Measurements from ENCODE around the gene NAV2. TPM values are rescaled to one million over a fixed set of nuclear protein-coding genes. Genes with fewer than 3 reads are reported as not detected.
A peak's percentile ranks its signal among the peaks of the same experiment; 100 is the strongest.

The NAV2 gene
- total and polyA plus RNA-seq, 4 donors, result 5.0 to 250 (median 51.4) TPM

DNA sequence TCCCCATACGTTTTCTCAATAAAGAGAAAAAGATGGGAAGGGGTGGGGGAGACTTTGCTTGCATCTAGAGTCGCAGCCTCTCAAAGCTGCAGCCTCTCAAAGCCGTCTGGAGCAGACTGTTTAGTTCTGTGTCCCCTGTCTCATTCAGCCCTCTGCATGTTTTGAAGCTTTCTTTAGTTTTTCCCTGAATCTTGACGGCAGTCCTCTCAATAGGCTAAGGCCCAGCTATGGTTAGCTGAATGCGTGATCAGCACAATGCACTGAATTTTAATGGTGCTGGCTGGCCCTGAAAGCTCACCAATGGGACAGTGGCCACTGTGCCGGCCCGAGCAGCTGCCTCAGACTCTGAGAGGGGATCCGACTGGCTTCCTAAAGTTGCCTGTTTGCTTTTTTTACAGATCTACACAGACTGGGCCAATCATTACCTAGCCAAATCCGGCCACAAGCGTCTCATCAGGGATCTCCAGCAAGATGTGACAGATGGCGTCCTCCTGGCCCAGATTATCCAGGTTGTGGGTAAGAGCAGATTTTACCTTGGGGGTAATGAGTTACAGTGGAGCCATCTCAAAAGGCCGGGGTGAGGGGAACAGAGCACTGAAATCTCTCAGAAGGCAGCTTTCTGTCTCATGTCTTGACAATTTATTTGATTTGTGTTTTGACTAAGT, 119.6 kb downstream of the NAV2 start:
- Histone ChIP-seq H3K27me3 (ENCODE audit: control insufficient read depth in 1 of 2, insufficient read depth in 2 of 2, low read length in 1 of 2) (no peaks in the 10 kb centered on the region), H3K9me3 (ENCODE audit: control insufficient read depth, low read length) (no peaks in the 10 kb centered on the region), H3K4me1 (ENCODE audit: control insufficient read depth in 1 of 2, insufficient read depth in 2 of 2, low read length in 2 of 2) (peaks cover 2 to 5% of the 10 kb centered on the region in 2 donors), H3K27ac (ENCODE audit: low read depth in 1 of 2, low read length in 2 of 2) (no peak overlapping the region), H3K36me3 (ENCODE audit: control insufficient read depth in 1 of 2, insufficient read depth in 2 of 2, low read length in 1 of 2) (peaks cover 7 to 14% of the 10 kb centered on the region in 2 donors), H3K4me3 (ENCODE audit: low read length in 2 of 2) (no peak overlapping the region)
- 72% methylated on average over 12 of the region's 12 CpGs for WGBS, 2 donors
- intact Hi-C loops (cut with DNase I), result no loop called here
- DNase-seq (no peak), ATAC-seq (ENCODE audit: low FRiP score) (no peak)

DNA sequence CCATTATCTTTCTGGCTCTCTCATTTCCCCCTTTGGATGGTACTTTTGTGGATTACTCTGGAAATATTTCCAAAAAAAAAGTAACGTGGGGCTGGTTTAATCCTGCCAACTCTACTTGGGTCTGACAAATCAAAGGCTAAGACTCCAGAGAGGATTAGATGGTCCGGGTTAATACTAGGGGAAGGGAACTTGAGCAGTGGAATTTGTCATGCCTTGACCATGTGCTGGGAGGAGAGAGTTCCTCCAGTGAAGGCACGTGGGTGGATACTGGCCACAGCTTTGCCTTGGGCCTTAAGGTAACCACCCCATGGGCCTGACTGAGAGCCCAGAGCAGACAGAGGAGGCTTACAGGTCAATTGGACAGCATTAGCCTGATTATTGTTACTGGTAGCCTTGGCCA, 120.3 kb downstream of the NAV2 start:
- H3K9me3 ChIP-seq (ENCODE audit: control insufficient read depth, low read length), result no peaks in the 10 kb centered on the region
- ATAC-seq (ENCODE audit: low FRiP score) (no peak), DNase-seq (no peak)
- 44 to 49% methylated on average over 3 of the region's 3 CpGs for WGBS, 2 donors
- intact Hi-C loops (cut with DNase I), result no loop called here
- H3K27ac ChIP-seq (ENCODE audit: low read depth in 1 of 2, low read length in 2 of 2), result peak overlapping the region in 1 of 2 donors; percentile 49
- H3K36me3 ChIP-seq (ENCODE audit: control insufficient read depth in 1 of 2, insufficient read depth in 2 of 2, low read length in 1 of 2), result peaks cover 11 to 14% of the 10 kb centered on the region in 2 donors
- H3K27me3 ChIP-seq (ENCODE audit: control insufficient read depth in 1 of 2, insufficient read depth in 2 of 2, low read length in 1 of 2), result no peaks in the 10 kb centered on the region
- H3K4me3 ChIP-seq (ENCODE audit: low read length in 2 of 2), result no peak overlapping the region
- peaks cover 2 to 5% of the 10 kb centered on the region in 2 donors for H3K4me1 ChIP-seq (ENCODE audit: control insufficient read depth in 1 of 2, insufficient read depth in 2 of 2, low read length in 2 of 2)

DNA sequence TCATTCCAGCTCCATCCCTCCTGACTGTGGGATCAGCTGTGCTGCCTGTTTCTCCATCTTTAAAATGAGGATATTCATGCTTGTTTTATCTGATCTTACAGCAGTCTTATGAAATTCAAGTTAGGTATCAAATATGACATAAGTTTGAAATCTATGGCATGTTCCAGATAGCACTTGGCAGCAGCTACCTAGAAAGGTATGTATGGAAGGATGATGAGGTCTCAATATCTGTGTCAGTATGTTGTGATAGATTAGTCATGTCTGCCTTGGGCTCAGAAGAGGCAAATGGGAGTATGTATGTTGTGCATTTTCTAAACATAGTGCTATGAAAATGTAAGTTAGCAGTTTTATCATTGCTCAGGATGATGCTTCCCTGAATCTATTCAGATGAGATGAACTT, 122.1 kb downstream of the NAV2 start:
- H3K4me3 ChIP-seq (ENCODE audit: low read length in 2 of 2), result no peak overlapping the region
- H3K4me1 ChIP-seq (ENCODE audit: control insufficient read depth in 1 of 2, insufficient read depth in 2 of 2, low read length in 2 of 2), result peaks cover 6 to 7% of the 10 kb centered on the region in 2 donors
- no peaks in the 10 kb centered on the region for H3K9me3 ChIP-seq (ENCODE audit: control insufficient read depth, low read length)
- intact Hi-C loops (cut with DNase I), result no loop called here
- DNase-seq (no peak), ATAC-seq (ENCODE audit: low FRiP score) (no peak)
- peaks cover 11 to 14% of the 10 kb centered on the region in 2 donors for H3K36me3 ChIP-seq (ENCODE audit: control insufficient read depth in 1 of 2, insufficient read depth in 2 of 2, low read length in 1 of 2)
- H3K27me3 ChIP-seq (ENCODE audit: control insufficient read depth in 1 of 2, insufficient read depth in 2 of 2, low read length in 1 of 2), result no peaks in the 10 kb centered on the region
- no peak overlapping the region for H3K27ac ChIP-seq (ENCODE audit: low read depth in 1 of 2, low read length in 2 of 2)

DNA sequence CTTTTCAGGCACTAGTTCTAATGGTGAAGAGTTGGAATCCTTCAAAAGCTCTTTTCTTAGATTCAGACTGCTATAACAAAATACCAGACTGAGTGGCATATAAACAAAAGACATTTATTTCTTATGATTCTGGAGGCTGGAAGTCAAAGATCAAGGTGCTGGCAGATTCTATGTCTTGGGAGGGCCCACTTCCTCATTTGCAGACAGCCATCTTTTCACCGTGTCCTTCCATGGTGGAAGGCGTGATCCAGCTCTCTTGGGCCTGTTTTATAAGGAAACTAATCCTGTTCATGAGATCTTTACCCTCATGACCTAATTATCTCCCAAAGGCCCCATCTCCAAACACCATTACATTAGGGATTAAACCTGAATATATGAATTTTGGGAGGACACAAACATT, 124.0 kb downstream of the NAV2 start:
- ATAC-seq (ENCODE audit: low FRiP score), result no peak
- H3K4me3 ChIP-seq (ENCODE audit: low read length in 2 of 2), result no peak overlapping the region

DNA sequence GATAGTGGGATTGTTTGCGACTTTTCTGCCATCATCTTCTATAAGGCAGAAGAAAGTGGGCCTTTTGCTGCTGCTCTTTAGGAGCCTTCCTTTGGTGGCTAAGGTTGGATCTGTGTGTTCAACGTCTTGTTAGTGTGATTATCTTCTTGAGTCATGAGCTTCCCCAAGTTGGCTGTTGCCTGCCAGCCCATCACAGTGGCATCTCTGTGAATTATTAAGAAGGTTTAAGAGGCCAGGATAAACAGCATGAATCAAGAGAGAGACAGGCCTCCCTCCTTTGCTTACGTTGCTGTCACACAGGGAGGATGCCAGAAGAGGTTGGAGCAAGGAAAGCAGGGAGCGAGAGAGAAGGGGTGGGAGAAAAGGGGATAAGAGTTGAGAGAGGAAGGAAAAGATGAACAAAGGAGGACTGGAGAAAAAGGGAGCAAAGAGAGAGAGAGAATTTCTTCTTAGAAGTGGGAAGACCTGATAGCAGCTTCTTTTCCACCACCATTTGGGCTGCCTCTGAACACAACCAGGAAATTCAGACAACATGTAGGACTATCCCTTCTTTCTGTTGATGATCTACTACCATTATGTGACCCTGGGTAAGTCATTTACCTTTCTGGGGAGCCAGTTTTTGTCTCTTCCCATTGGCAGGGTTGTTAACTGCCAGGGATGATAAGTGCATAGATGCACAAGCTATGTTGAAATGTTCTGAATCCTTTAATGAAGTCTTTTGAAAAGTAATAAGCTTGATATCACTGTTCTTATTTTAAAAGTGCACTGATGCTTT, 126.5 kb downstream of the NAV2 start:
- Histone ChIP-seq H3K27me3 (ENCODE audit: control insufficient read depth in 1 of 2, insufficient read depth in 2 of 2, low read length in 1 of 2) (no peaks in the 10 kb centered on the region), H3K4me1 (ENCODE audit: control insufficient read depth in 1 of 2, insufficient read depth in 2 of 2, low read length in 2 of 2) (peaks cover 3 to 10% of the 10 kb centered on the region in 2 donors), H3K4me3 (ENCODE audit: low read length in 2 of 2) (no peak overlapping the region), H3K27ac (ENCODE audit: low read depth in 1 of 2, low read length in 2 of 2) (peak overlapping the region in 1 of 2 donors; percentile 43), H3K36me3 (ENCODE audit: control insufficient read depth in 1 of 2, insufficient read depth in 2 of 2, low read length in 1 of 2) (peaks cover 6 to 7% of the 10 kb centered on the region in 2 donors), H3K9me3 (ENCODE audit: control insufficient read depth, low read length) (no peaks in the 10 kb centered on the region)
- ATAC-seq (ENCODE audit: low FRiP score) (peak; percentile 31), DNase-seq (no peak)
- 33 to 34% methylated on average over 4 of the region's 4 CpGs for WGBS, 2 donors
- intact Hi-C loops (cut with DNase I), result no loop called here

More for the DNA sequence above, 124.0 kb downstream of the NAV2 start:
- Histone ChIP-seq H3K36me3 (ENCODE audit: control insufficient read depth in 1 of 2, insufficient read depth in 2 of 2, low read length in 1 of 2) (peaks cover 14% of the 10 kb centered on the region in 2 donors), H3K27me3 (ENCODE audit: control insufficient read depth in 1 of 2, insufficient read depth in 2 of 2, low read length in 1 of 2) (no peaks in the 10 kb centered on the region), H3K4me1 (ENCODE audit: control insufficient read depth in 1 of 2, insufficient read depth in 2 of 2, low read length in 2 of 2) (peaks cover 7 to 10% of the 10 kb centered on the region in 2 donors), H3K9me3 (ENCODE audit: control insufficient read depth, low read length) (no peaks in the 10 kb centered on the region), H3K27ac (ENCODE audit: low read depth in 1 of 2, low read length in 2 of 2) (no peak overlapping the region)
- intact Hi-C loops (cut with DNase I), result no loop called here
- 93 to 98% methylated on average over 2 of the region's 2 CpGs for WGBS, 2 donors
- no peak for DNase-seq

DNA sequence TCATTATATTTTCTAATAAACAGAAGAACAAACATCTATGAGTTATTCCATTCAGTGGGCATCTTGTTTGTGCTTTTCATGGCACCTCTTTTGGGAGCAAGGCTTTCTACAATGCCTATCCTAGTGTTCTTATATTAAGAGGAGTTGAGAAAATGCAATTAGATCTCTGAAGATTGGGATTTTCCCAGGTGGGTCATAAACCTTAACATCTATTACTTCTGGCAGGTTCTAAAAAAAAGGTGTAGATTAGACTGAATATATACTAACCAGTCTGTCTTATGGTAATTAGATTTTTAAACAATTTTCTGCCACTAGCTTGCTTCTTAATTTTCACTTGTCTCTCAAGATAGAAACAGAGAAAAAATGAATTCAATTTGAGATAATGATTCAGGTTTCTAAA, 128.3 kb downstream of the NAV2 start:
- intact Hi-C loops (cut with DNase I), result no loop called here
- no peak overlapping the region for H3K4me3 ChIP-seq (ENCODE audit: low read length in 2 of 2)
- H3K36me3 ChIP-seq (ENCODE audit: control insufficient read depth in 1 of 2, insufficient read depth in 2 of 2, low read length in 1 of 2), result peaks cover 6 to 7% of the 10 kb centered on the region in 2 donors
- H3K27me3 ChIP-seq (ENCODE audit: control insufficient read depth in 1 of 2, insufficient read depth in 2 of 2, low read length in 1 of 2), result no peaks in the 10 kb centered on the region
- ATAC-seq (ENCODE audit: low FRiP score) (no peak), DNase-seq (no peak)
- no peak overlapping the region for H3K27ac ChIP-seq (ENCODE audit: low read depth in 1 of 2, low read length in 2 of 2)
- peaks cover 3 to 10% of the 10 kb centered on the region in 2 donors for H3K4me1 ChIP-seq (ENCODE audit: control insufficient read depth in 1 of 2, insufficient read depth in 2 of 2, low read length in 2 of 2)
- H3K9me3 ChIP-seq (ENCODE audit: control insufficient read depth, low read length), result no peaks in the 10 kb centered on the region

DNA sequence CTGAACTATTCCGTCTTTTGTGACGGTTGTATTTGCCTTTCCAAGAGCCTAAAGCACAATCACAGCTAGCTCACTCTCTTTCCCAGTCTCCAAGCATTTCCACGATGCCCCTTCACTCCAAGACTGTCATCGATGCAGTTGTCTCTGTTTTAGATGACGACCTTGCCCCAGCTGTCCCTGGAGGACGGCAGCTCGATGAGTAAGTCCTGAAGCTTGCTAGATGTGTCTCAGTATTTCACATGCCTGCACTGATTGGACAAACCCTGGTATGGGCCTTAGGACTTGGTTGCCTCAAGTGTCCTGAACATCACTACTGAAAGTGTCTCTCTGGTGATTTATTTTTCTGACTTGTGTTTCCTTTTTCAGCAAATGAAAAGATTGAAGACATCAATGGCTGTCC, 129.9 kb downstream of the NAV2 start:
- Histone ChIP-seq H3K36me3 (ENCODE audit: control insufficient read depth in 1 of 2, insufficient read depth in 2 of 2, low read length in 1 of 2) (peaks cover 4% of the 10 kb centered on the region in 2 donors), H3K4me1 (ENCODE audit: control insufficient read depth in 1 of 2, insufficient read depth in 2 of 2, low read length in 2 of 2) (peaks cover 7 to 10% of the 10 kb centered on the region in 2 donors), H3K9me3 (ENCODE audit: control insufficient read depth, low read length) (no peaks in the 10 kb centered on the region), H3K27me3 (ENCODE audit: control insufficient read depth in 1 of 2, insufficient read depth in 2 of 2, low read length in 1 of 2) (no peaks in the 10 kb centered on the region), H3K27ac (ENCODE audit: low read depth in 1 of 2, low read length in 2 of 2) (no peak overlapping the region), H3K4me3 (ENCODE audit: low read length in 2 of 2) (no peak overlapping the region)
- DNase-seq (no peak), ATAC-seq (ENCODE audit: low FRiP score) (no peak)
- intact Hi-C loops (cut with DNase I), result no loop called here
- 41 to 43% methylated on average over 7 of the region's 7 CpGs for WGBS, 2 donors

DNA sequence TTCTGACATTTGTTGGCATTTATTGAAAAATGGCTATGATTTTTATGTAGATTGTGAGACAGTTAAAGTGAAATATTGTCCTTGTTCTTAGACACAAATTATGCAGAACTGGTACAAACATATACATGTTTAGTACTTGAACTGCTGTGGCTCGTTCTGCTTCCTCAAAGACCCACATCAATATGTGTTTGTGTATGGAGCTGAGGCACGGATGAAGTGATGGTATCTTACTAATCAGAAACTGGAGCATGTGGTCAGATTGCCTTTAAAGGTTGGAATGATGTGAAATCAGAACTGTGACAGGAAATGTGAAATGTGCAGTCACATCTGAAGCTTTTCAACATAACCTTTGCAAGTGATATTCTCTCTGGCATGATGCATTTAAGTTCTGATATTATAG, 130.4 kb downstream of the NAV2 start:
- no peak for DNase-seq
- H3K9me3 ChIP-seq (ENCODE audit: control insufficient read depth, low read length), result no peaks in the 10 kb centered on the region
- intact Hi-C loops (cut with DNase I), result no loop called here
- no peak for ATAC-seq (ENCODE audit: low FRiP score)
- no peak overlapping the region for H3K4me3 ChIP-seq (ENCODE audit: low read length in 2 of 2)
- no peaks in the 10 kb centered on the region for H3K27me3 ChIP-seq (ENCODE audit: control insufficient read depth in 1 of 2, insufficient read depth in 2 of 2, low read length in 1 of 2)
- 35 to 42% methylated on average over 2 of the region's 2 CpGs for WGBS, 2 donors
- no peak overlapping the region for H3K27ac ChIP-seq (ENCODE audit: low read depth in 1 of 2, low read length in 2 of 2)
- H3K4me1 ChIP-seq (ENCODE audit: control insufficient read depth in 1 of 2, insufficient read depth in 2 of 2, low read length in 2 of 2), result peaks cover 7 to 10% of the 10 kb centered on the region in 2 donors
- peaks cover 4 to 5% of the 10 kb centered on the region in 2 donors for H3K36me3 ChIP-seq (ENCODE audit: control insufficient read depth in 1 of 2, insufficient read depth in 2 of 2, low read length in 1 of 2)

DNA sequence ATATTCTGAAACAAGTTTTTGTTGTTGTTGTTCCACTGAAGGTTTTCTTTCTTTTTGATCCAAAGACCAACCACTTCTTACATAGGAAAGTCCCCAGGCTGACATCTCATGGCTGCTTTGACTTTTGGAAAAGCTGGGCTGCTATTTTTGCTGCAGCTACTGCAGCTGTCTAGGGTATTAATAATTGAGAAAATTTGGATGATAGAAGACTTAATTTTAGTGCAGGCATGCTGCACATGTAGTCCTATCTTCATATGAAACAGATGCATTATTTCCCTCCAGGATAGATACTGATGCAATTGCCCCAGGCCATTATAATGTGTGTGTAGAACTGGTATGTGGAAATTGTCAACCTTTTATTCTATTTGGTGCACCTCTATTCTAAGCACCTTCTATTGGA, 131.4 kb downstream of the NAV2 start:
- no peak overlapping the region for H3K4me3 ChIP-seq (ENCODE audit: low read length in 2 of 2)
- no peaks in the 10 kb centered on the region for H3K9me3 ChIP-seq (ENCODE audit: control insufficient read depth, low read length)
- no peak for ATAC-seq (ENCODE audit: low FRiP score)
- peaks cover 4 to 7% of the 10 kb centered on the region in 2 donors for H3K36me3 ChIP-seq (ENCODE audit: control insufficient read depth in 1 of 2, insufficient read depth in 2 of 2, low read length in 1 of 2)
- DNase-seq, result no peak
- intact Hi-C loops (cut with DNase I), result no loop called here
- H3K4me1 ChIP-seq (ENCODE audit: control insufficient read depth in 1 of 2, insufficient read depth in 2 of 2, low read length in 2 of 2), result peaks cover 5 to 9% of the 10 kb centered on the region in 2 donors
- no peak overlapping the region for H3K27ac ChIP-seq (ENCODE audit: low read depth in 1 of 2, low read length in 2 of 2)
- H3K27me3 ChIP-seq (ENCODE audit: control insufficient read depth in 1 of 2, insufficient read depth in 2 of 2, low read length in 1 of 2), result no peaks in the 10 kb centered on the region
